GM18517 (cell line): ENCODE results near the gene ZSWIM5.

Experiments used
- ATAC-seq: cut with Tn5 transposase; IDR thresholded peaks from one replicate; pipeline ENCODE4 v1.9.1; 2021; ENCODE audit warnings: mild to moderate bottlenecking, moderate library complexity; ENCODE audit not compliant: unreplicated experiment

Gene ZSWIM5

GRCh38 chr1:45037456-45037855 lies 168.9 kb downstream of the ZSWIM5 start:
- ATAC-seq, result no peak

GRCh38 chr1:45035631-45036301 lies 170.6 kb downstream of the ZSWIM5 start:
- ATAC-seq, result no peak

- no peak for ATAC-seq
Observed at GRCh38 chr1:45033356-45033755, 173.0 kb downstream of the ZSWIM5 start.

- no peak for ATAC-seq
Observed at GRCh38 chr1:45032837-45033236, 173.6 kb downstream of the ZSWIM5 start.

GRCh38 chr1:45026446-45026845 lies 180.0 kb downstream of the ZSWIM5 start:
- ATAC-seq, result no peak

GRCh38 chr1:45023663-45024062 lies 182.7 kb downstream of the ZSWIM5 start:
- no peak for ATAC-seq

GRCh38 chr1:45018599-45019230 lies 187.7 kb downstream of the ZSWIM5 start:
- ATAC-seq, result no peak

GRCh38 chr1:45016767-45017166 lies 189.6 kb downstream of the ZSWIM5 start:
- no peak for ATAC-seq

GRCh38 chr1:45016090-45016697 lies 190.2 kb downstream of the ZSWIM5 start:
- no peak for ATAC-seq

GRCh38 chr1:45015683-45016082 lies 190.7 kb downstream of the ZSWIM5 start:
- no peak for ATAC-seq

GRCh38 chr1:45014321-45015028 lies 191.9 kb downstream of the ZSWIM5 start:
- no peak for ATAC-seq

- ATAC-seq, result no peak
Observed at GRCh38 chr1:45013551-45014209, 192.7 kb downstream of the ZSWIM5 start.

GRCh38 chr1:45012639-45013278 lies 193.6 kb downstream of the ZSWIM5 start:
- no peak for ATAC-seq

- ATAC-seq, result peak; percentile 58
Observed at GRCh38 chr1:45011837-45012638, 194.4 kb downstream of the ZSWIM5 start, which contains the start of gene UROD. TSS of gene UROD (plus strand) at chr1:45012254. CDS start at chr1:45012266, 12 bp downstream.

GRCh38 chr1:45010855-45011811 lies 195.3 kb downstream of the ZSWIM5 start, which contains the start of gene HECTD3:
TSS of gene HECTD3 (minus strand) at chr1:45011324. CDS start at chr1:45011257, 67 bp downstream.
- ATAC-seq, result peak; percentile 64

- no peak for ATAC-seq
Observed at GRCh38 chr1:45009956-45010854, 196.2 kb downstream of the ZSWIM5 start.

- no peak for ATAC-seq
Observed at GRCh38 chr1:45009296-45009865, 197.0 kb downstream of the ZSWIM5 start.
